GM23338 (cell line): ENCODE measurements around the gene CCDC80.

ENCODE experiments used
- CREB1 ChIP-seq: fragments of 250-450 bp; sonication (Bioruptor Pico); IDR thresholded peaks from 2 replicates; pipeline ENCODE4 v1.5.0; 2020; ENCODE audit warnings: low read depth, mild to moderate bottlenecking, moderate library complexity
- CTCF ChIP-seq, 2 experiments: fragments of 200-600 bp in 1 of 2; sonication (generic) in 1 of 2; conservative IDR thresholded peaks; 2 replicates each; pipeline versions ENCODE4 v1.5.1 to v1.6.1; 2016 to 2017; ENCODE audit warnings: antibody characterized with exemption in 2 of 2, low read depth in 2 of 2, mild to moderate bottlenecking in 2 of 2, moderate library complexity in 1 of 2
- EZH2 ChIP-seq: fragments of 200-600 bp; sonication (generic); IDR thresholded peaks from one replicate; pipeline ENCODE4 v1.8.0; 2017; ENCODE audit warnings: antibody characterized with exemption, mild to moderate bottlenecking, low read depth; ENCODE audit not compliant: unreplicated experiment
- NANOG ChIP-seq: IDR thresholded peaks from 2 replicates; pipeline ENCODE4 v1.6.1; 2016; ENCODE audit warnings: antibody characterized with exemption, borderline replicate concordance
- POLR2AphosphoS5 ChIP-seq: IDR thresholded peaks from 2 replicates; pipeline ENCODE4 v1.6.1; 2016; ENCODE audit warnings: antibody characterized with exemption, low read depth
- ZNF331 ChIP-seq: fragments of 250-450 bp; sonication (Bioruptor Pico); IDR thresholded peaks from 2 replicates; pipeline ENCODE4 v1.5.0; 2020; ENCODE audit warnings: low read depth, mild to moderate bottlenecking, moderate library complexity
- TF ChIP-seq, protein P1 (sequence below): IDR thresholded peaks from 2 replicates; pipeline ENCODE4 v1.6.1; 2016; ENCODE audit warnings: antibody characterized with exemption
- TF ChIP-seq, protein P2 (sequence below): IDR thresholded peaks from one replicate; pipeline ENCODE4 v1.6.1; 2018; ENCODE audit warnings: antibody characterized with exemption; ENCODE audit not compliant: unreplicated experiment

- TF ChIP-seq CTCF (conservative IDR thresholded peaks at IDR 0.05; ENCODE audit: low read depth in 2 of 2) (no peak), POLR2AphosphoS5 (no peak), EZH2 (no peak), ZNF331 (CRISPR knock-in tag) (no peak), CREB1 (CRISPR knock-in tag) (no peak), NANOG (no peak)
- TF ChIP-seq, protein P1, sequence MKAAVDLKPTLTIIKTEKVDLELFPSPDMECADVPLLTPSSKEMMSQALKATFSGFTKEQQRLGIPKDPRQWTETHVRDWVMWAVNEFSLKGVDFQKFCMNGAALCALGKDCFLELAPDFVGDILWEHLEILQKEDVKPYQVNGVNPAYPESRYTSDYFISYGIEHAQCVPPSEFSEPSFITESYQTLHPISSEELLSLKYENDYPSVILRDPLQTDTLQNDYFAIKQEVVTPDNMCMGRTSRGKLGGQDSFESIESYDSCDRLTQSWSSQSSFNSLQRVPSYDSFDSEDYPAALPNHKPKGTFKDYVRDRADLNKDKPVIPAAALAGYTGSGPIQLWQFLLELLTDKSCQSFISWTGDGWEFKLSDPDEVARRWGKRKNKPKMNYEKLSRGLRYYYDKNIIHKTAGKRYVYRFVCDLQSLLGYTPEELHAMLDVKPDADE: no peak
- TF ChIP-seq, protein P2, sequence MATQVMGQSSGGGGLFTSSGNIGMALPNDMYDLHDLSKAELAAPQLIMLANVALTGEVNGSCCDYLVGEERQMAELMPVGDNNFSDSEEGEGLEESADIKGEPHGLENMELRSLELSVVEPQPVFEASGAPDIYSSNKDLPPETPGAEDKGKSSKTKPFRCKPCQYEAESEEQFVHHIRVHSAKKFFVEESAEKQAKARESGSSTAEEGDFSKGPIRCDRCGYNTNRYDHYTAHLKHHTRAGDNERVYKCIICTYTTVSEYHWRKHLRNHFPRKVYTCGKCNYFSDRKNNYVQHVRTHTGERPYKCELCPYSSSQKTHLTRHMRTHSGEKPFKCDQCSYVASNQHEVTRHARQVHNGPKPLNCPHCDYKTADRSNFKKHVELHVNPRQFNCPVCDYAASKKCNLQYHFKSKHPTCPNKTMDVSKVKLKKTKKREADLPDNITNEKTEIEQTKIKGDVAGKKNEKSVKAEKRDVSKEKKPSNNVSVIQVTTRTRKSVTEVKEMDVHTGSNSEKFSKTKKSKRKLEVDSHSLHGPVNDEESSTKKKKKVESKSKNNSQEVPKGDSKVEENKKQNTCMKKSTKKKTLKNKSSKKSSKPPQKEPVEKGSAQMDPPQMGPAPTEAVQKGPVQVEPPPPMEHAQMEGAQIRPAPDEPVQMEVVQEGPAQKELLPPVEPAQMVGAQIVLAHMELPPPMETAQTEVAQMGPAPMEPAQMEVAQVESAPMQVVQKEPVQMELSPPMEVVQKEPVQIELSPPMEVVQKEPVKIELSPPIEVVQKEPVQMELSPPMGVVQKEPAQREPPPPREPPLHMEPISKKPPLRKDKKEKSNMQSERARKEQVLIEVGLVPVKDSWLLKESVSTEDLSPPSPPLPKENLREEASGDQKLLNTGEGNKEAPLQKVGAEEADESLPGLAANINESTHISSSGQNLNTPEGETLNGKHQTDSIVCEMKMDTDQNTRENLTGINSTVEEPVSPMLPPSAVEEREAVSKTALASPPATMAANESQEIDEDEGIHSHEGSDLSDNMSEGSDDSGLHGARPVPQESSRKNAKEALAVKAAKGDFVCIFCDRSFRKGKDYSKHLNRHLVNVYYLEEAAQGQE: no peak
These were observed 85.3 kb downstream of the CCDC80 start for GRCh38 chr3:112555535-112556170.
